K562 (cell line): Measurements from ENCODE around the gene DNAJB11. TPM values are rescaled to one million over a fixed set of nuclear protein-coding genes. Genes with fewer than 3 reads are reported as not detected.

Experiments used
- ARHGAP35 ChIP-seq: fragments of 450-650 bp; IDR thresholded peaks from 2 replicates; pipeline ENCODE4 v1.6.1; 2018; ENCODE audit not compliant: partially characterized antibody
- DMBX1 ChIP-seq: fragments of 250-450 bp; sonication (Bioruptor Pico); IDR thresholded peaks from 2 replicates; pipeline ENCODE4 v1.8.0; 2022; ENCODE audit warnings: inconsistent platforms, mild to moderate bottlenecking, moderate library complexity, borderline replicate concordance
- ELF1 ChIP-seq: fragments of 200-800 bp; sonication (Bioruptor generic); IDR thresholded peaks from 2 replicates; pipeline ENCODE4 v1.6.1; 2016; ENCODE audit warnings: missing genetic modification characterization, missing compliant biosample characterization
- KHSRP ChIP-seq: fragments of 450-650 bp; IDR thresholded peaks from 2 replicates; pipeline ENCODE4 v1.6.1; 2017
- KLF6 ChIP-seq: fragments of 250-450 bp; sonication (Bioruptor Pico); IDR thresholded peaks from 2 replicates; pipeline ENCODE4 v1.4.0; 2020; ENCODE audit warnings: mild to moderate bottlenecking, moderate library complexity, borderline replicate concordance
- MTA3 ChIP-seq: fragments of 450-650 bp; formaldehyde crosslinking; IDR thresholded peaks from 2 replicates; pipeline ENCODE4 v1.6.1; 2017; ENCODE audit warnings: mild to moderate bottlenecking, borderline replicate concordance
- PHF21A ChIP-seq: fragments of 450-650 bp; IDR thresholded peaks from 2 replicates; pipeline ENCODE4 v1.6.1; 2017; ENCODE audit warnings: low read depth, borderline replicate concordance
- RAD21 ChIP-seq, 2 experiments: fragments of 250-450 bp in 1 of 2; fragments of 450-650 bp in 1 of 2; sonication (Bioruptor Pico) in 1 of 2; formaldehyde crosslinking in 1 of 2; IDR thresholded peaks in 1 of 2; conservative IDR thresholded peaks in 1 of 2; 2 replicates each; pipeline versions ENCODE4 v1.4.0 to v1.8.0; 2020 to 2022; ENCODE audit warnings: mild to moderate bottlenecking in 2 of 2, moderate library complexity in 1 of 2
- RBFOX2 ChIP-seq: fragments of 200-400 bp; formaldehyde crosslinking; IDR thresholded peaks from 2 replicates; pipeline ENCODE4 v1.6.1; 2017; ENCODE audit warnings: low read depth, mild to moderate bottlenecking, low read length, moderate library complexity
- SLC30A9 ChIP-seq: fragments of 250-450 bp; sonication (Bioruptor Pico); IDR thresholded peaks from 2 replicates; pipeline ENCODE4 v1.8.0; 2022; ENCODE audit warnings: mild to moderate bottlenecking, moderate library complexity
- SMARCB1 ChIP-seq: IDR thresholded peaks from 2 replicates; pipeline ENCODE4 v1.6.1; 2011; ENCODE audit warnings: improper control_type of control experiment, low read depth; ENCODE audit not compliant: insufficient read length
- SRSF7 ChIP-seq: fragments of 200-400 bp; formaldehyde crosslinking; optimal IDR thresholded peaks from 2 replicates; pipeline ENCODE3; 2017; ENCODE audit warnings: mild to moderate bottlenecking, low read depth, low read length
- TEAD1 ChIP-seq, 2 experiments: fragments of 450-650 bp in 1 of 2; sonication (generic) in 1 of 2; formaldehyde crosslinking; IDR thresholded peaks; 2 replicates each; pipeline versions ENCODE4 v1.4.0 to v1.8.0; 2020 to 2022; ENCODE audit warnings: mild to moderate bottlenecking in 2 of 2, missing genetic modification reagents in 1 of 2
- ZNF174 ChIP-seq: fragments of 250-450 bp; sonication (Bioruptor Pico); IDR thresholded peaks from 2 replicates; pipeline ENCODE4 v1.4.0; 2020; ENCODE audit warnings: mild to moderate bottlenecking
- ZNF57 ChIP-seq: fragments of 450-650 bp; formaldehyde crosslinking; IDR thresholded peaks from 2 replicates; pipeline ENCODE4 v1.4.0; 2020; ENCODE audit warnings: mild to moderate bottlenecking, moderate library complexity
- polyA plus RNA-seq, 8 experiments: library from polyadenylated mRNA; depleted of rRNA in 4 of 8; stranded (reverse) in 5 of 8; unstranded in 3 of 8; fragments of >200 nt; fragmentation: Nextera tagmentation in 2 of 8; fragmentation: Illumina TruSeq in 1 of 8; extraction: Ambion mirVana in 2 of 8; extraction: Trizol in 1 of 8; gene quantifications; 2 replicates each; pipeline versions ENCODE4 v1.2.1 to v1.2.3, GENCODE V29; 2011 to 2014; ENCODE audit warnings: inconsistent platforms in 1 of 8, missing spikeins in 1 of 8
- total RNA-seq, 7 experiments: library from RNA; depleted of rRNA in 6 of 7; stranded (reverse); fragments of >200 nt in 6 of 7; fragmentation: Illumina TruSeq in 2 of 7; extraction: Trizol in 2 of 7; gene quantifications; 2 replicates each; pipeline versions ENCODE4 v1.2.1 to v1.2.3, GENCODE V29; 2011 to 2021; ENCODE audit warnings: low replicate concordance in 1 of 7
- TF ChIP-seq, protein P1 (sequence below): fragments of 450-650 bp; formaldehyde crosslinking; IDR thresholded peaks from 2 replicates; pipeline ENCODE4 v1.4.0; 2022; ENCODE audit warnings: mild to moderate bottlenecking, moderate library complexity
- TF ChIP-seq, protein P2 (sequence below), 3 experiments: fragments of 200-800 bp in 1 of 3; fragments of 250-450 bp in 1 of 3; fragments of 450-650 bp in 1 of 3; sonication (Bioruptor Pico) in 1 of 3; sonication (Bioruptor generic) in 1 of 3; formaldehyde crosslinking in 1 of 3; IDR thresholded peaks; 2 replicates each; pipeline versions ENCODE4 v1.6.1 to v1.8.0; 2016 to 2022; ENCODE audit warnings: mild to moderate bottlenecking in 2 of 3, missing genetic modification characterization in 2 of 3, missing compliant biosample characterization in 1 of 3, moderate library complexity in 1 of 3
- TF ChIP-seq, protein P3 (sequence below): fragments of 150-350 bp; IDR thresholded peaks from 2 replicates; pipeline ENCODE4 v1.6.1; 2014; ENCODE audit warnings: low read depth, mild to moderate bottlenecking, low read length, borderline replicate concordance

Gene DNAJB11
- total and polyA plus RNA-seq, 9 of the 15 experiments (the other 6 are each of a cell fraction or from before 2014, with no cell fraction given): 14.8 to 74.7 (median 63.8) TPM

DNA sequence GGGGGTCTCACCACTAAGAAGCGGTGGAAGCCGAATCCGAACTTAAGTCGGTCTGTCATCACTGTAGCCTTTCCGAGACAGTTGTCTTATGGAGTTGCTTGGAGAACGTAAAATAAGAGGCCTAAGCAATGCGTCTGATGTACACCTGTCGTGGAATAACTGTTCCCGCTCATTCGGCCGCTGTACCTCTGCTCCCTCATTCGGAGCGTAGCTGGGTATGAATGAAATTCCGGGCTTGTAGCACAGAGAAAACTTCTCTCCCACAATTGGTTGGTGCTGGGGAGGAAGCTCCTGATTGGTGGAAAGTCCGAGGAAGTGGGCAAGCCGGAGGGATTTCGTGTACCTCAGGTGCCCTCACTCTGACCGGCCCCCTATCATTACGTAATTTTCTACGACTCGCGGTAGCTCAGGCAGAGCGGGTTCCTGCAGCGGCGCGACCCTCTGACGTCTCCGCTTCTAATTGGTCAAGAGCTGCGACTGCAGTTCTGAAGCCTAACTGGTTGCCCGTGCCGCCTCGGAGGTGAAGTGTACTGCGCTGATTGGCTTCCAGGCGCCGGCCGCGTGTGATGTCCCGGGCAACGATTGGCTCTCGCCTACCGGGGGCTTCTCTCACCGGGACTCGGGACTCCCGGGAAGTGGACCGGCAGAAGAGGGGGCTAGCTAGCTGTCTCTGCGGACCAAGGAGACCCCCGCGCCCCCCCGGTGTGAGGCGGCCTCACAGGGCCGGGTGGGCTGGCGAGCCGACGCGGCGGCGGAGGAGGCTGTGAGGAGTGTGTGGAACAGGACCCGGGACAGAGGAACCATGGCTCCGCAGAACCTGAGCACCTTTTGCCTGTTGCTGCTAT lies at the start of gene DNAJB11 (continued):
- no peak for TF ChIP-seq SLC30A9 (CRISPR knock-in tag)
- TF ChIP-seq TEAD1 (CRISPR knock-in tag; IDR thresholded peaks at IDR 0.05): peak; percentile 78 to 92
- peak; percentile 78; the same call in 1 of the 2 replicates for TF ChIP-seq MTA3
- no peak for TF ChIP-seq DMBX1 (CRISPR knock-in tag)
- TF ChIP-seq ZNF174 (CRISPR knock-in tag): no peak
- TF ChIP-seq RAD21 (CRISPR knock-in tag; conservative IDR thresholded peaks at IDR 0.05 in 1 of 2, IDR thresholded peaks at IDR 0.05 in 1 of 2): no peak
- TF ChIP-seq KLF6 (CRISPR knock-in tag): no peak
- TF ChIP-seq PHF21A: peak; percentile 91; the same call in 1 of the 2 replicates
- TF ChIP-seq, protein P1, sequence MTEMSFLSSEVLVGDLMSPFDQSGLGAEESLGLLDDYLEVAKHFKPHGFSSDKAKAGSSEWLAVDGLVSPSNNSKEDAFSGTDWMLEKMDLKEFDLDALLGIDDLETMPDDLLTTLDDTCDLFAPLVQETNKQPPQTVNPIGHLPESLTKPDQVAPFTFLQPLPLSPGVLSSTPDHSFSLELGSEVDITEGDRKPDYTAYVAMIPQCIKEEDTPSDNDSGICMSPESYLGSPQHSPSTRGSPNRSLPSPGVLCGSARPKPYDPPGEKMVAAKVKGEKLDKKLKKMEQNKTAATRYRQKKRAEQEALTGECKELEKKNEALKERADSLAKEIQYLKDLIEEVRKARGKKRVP (CRISPR knock-in tag): no peak
- TF ChIP-seq, protein P2, sequence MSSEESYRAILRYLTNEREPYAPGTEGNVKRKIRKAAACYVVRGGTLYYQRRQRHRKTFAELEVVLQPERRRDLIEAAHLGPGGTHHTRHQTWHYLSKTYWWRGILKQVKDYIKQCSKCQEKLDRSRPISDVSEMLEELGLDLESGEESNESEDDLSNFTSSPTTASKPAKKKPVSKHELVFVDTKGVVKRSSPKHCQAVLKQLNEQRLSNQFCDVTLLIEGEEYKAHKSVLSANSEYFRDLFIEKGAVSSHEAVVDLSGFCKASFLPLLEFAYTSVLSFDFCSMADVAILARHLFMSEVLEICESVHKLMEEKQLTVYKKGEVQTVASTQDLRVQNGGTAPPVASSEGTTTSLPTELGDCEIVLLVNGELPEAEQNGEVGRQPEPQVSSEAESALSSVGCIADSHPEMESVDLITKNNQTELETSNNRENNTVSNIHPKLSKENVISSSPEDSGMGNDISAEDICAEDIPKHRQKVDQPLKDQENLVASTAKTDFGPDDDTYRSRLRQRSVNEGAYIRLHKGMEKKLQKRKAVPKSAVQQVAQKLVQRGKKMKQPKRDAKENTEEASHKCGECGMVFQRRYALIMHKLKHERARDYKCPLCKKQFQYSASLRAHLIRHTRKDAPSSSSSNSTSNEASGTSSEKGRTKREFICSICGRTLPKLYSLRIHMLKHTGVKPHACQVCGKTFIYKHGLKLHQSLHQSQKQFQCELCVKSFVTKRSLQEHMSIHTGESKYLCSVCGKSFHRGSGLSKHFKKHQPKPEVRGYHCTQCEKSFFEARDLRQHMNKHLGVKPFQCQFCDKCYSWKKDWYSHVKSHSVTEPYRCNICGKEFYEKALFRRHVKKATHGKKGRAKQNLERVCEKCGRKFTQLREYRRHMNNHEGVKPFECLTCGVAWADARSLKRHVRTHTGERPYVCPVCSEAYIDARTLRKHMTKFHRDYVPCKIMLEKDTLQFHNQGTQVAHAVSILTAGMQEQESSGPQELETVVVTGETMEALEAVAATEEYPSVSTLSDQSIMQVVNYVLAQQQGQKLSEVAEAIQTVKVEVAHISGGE (CRISPR knock-in tag; IDR thresholded peaks at IDR 0.05): peak; percentile 27 to 94 (median 52); a peak in 4 of 6 replicates
- TF ChIP-seq ZNF57: no peak
- TF ChIP-seq SRSF7: no peak
- no peak for TF ChIP-seq ARHGAP35
- TF ChIP-seq RBFOX2: peak; percentile 94
- TF ChIP-seq, protein P3, sequence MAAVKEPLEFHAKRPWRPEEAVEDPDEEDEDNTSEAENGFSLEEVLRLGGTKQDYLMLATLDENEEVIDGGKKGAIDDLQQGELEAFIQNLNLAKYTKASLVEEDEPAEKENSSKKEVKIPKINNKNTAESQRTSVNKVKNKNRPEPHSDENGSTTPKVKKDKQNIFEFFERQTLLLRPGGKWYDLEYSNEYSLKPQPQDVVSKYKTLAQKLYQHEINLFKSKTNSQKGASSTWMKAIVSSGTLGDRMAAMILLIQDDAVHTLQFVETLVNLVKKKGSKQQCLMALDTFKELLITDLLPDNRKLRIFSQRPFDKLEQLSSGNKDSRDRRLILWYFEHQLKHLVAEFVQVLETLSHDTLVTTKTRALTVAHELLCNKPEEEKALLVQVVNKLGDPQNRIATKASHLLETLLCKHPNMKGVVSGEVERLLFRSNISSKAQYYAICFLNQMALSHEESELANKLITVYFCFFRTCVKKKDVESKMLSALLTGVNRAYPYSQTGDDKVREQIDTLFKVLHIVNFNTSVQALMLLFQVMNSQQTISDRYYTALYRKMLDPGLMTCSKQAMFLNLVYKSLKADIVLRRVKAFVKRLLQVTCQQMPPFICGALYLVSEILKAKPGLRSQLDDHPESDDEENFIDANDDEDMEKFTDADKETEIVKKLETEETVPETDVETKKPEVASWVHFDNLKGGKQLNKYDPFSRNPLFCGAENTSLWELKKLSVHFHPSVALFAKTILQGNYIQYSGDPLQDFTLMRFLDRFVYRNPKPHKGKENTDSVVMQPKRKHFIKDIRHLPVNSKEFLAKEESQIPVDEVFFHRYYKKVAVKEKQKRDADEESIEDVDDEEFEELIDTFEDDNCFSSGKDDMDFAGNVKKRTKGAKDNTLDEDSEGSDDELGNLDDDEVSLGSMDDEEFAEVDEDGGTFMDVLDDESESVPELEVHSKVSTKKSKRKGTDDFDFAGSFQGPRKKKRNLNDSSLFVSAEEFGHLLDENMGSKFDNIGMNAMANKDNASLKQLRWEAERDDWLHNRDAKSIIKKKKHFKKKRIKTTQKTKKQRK: no peak
- peak; percentile 74 for TF ChIP-seq ELF1 (tag)
- peak; percentile 83 for TF ChIP-seq KHSRP
- no peak for TF ChIP-seq SMARCB1
